HG03108 (cell line): ENCODE measurements around the gene PDE9A.

Source experiments
- ATAC-seq: cut with Tn5 transposase; IDR thresholded peaks from one replicate; pipeline ENCODE4 v1.9.1; 2021; ENCODE audit warnings: moderate library complexity; ENCODE audit not compliant: unreplicated experiment

PDE9A gene

GRCh38 chr21:42670058-42670880 is 16.8 kb downstream of the PDE9A start:
- no peak for ATAC-seq

GRCh38 chr21:42670884-42671283 is 17.5 kb downstream of the PDE9A start:
- ATAC-seq, result no peak

- ATAC-seq, result no peak
These were observed 18.6 kb downstream of the PDE9A start for GRCh38 chr21:42671778-42672593.

GRCh38 chr21:42672699-42673458 is 19.5 kb downstream of the PDE9A start:
- no peak for ATAC-seq

GRCh38 chr21:42673633-42674328 is 20.4 kb downstream of the PDE9A start:
- ATAC-seq, result no peak

- ATAC-seq, result no peak
These were observed 21.0 kb downstream of the PDE9A start for GRCh38 chr21:42674351-42674940.

GRCh38 chr21:42675403-42675802 is 22.0 kb downstream of the PDE9A start:
- ATAC-seq, result no peak

- ATAC-seq, result no peak
These were observed 23.4 kb downstream of the PDE9A start for GRCh38 chr21:42676808-42677207.

GRCh38 chr21:42677339-42678321 is 24.2 kb downstream of the PDE9A start:
- no peak for ATAC-seq

- no peak for ATAC-seq
These were observed 25.3 kb downstream of the PDE9A start for GRCh38 chr21:42678618-42679295.

GRCh38 chr21:42679319-42680057 is 26.1 kb downstream of the PDE9A start:
- no peak for ATAC-seq

- ATAC-seq, result no peak
These were observed 26.6 kb downstream of the PDE9A start for GRCh38 chr21:42680058-42680330.

GRCh38 chr21:42680429-42680828 is 27.0 kb downstream of the PDE9A start:
- no peak for ATAC-seq

- no peak for ATAC-seq
These were observed 28.1 kb downstream of the PDE9A start for GRCh38 chr21:42681296-42682206.

GRCh38 chr21:42682661-42683210 is 29.3 kb downstream of the PDE9A start:
- ATAC-seq, result no peak

GRCh38 chr21:42683371-42684108 is 30.1 kb downstream of the PDE9A start:
- no peak for ATAC-seq
